Activated naive CD4-positive, alpha-beta T cell (primary cell): Measurements from ENCODE around the gene LCN1.

Experiments used
- DNase-seq, 4 experiments: peaks; one replicate each; lab custom pipeline; 2025; lab: John Stamatoyannopoulos, UW

The LCN1 gene

DNA sequence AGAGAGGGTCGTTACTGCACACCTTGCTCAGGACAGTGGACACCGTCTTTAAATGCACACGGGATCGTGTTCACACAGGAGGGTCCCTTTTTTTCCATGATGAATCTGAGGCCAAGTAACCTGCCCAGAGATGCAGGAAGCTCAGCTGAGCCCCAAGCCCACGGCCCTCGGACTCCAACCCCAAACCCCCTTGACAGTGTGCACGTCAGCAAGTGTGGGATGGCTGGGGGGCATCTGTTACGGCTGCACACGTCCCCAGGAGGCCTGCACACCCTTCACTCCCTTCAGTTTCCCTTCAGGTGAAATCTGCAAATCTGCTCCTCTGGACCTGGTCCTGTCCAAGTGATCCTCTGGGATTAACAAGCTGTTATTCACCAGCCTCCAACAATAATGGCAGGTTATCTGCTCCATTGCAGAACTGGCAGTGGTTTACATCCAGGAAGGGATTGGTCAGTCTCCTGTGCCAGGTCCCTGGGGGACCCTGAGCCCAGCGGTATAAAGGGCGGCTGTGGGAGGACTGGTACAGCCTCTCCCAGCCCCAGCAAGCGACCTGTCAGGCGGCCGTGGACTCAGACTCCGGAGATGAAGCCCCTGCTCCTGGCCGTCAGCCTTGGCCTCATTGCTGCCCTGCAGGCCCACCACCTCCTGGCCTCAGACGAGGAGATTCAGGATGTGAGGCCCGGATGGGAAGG, at the start of gene LCN1:
TSS of gene LCN1 (plus strand) at position 525 of the 692 bp plus-strand sequence. CDS start at position 583, 58 bp downstream.
- no peak for DNase-seq

DNA sequence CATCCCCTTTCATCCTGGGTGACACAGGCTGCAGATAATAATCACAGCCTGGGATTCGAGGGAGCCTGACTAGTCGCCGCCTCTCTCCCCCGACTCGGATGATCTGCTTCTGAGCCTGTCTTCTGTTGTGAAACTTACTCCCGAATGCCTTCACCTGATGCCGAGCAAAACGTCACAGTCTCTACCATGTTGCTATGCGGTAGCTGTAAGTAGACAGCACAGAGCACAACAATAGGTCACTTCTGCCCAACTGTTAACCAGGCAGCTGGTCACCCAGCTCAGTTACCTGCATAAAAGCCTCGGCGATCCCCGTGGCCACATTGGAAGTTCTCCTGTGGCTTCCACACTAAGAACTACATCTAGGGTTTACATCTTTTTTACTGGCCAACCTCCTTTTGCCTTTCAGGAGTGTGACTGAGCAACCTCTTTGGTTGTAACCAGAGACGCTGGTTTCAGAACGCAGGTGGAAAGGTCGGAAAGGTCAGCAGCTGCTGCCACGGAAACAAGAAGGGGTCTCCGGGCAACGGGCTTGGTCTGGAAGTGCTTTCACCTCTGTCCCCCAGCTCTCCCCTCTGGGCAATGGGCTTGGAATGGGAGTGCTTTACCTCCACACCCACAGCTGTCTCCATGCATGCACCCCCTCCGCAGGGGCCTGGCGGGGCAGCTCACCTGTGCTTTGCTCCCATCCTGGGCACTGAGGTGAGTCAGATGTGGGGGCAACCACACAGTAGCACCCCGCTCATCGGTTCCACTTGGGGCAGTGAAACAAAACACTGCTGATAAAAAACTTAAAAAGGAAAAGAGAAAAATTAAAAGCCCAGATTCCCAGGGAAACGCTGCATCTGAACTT, 49.2 kb upstream of the LCN1 start:
- no peak for DNase-seq

DNA sequence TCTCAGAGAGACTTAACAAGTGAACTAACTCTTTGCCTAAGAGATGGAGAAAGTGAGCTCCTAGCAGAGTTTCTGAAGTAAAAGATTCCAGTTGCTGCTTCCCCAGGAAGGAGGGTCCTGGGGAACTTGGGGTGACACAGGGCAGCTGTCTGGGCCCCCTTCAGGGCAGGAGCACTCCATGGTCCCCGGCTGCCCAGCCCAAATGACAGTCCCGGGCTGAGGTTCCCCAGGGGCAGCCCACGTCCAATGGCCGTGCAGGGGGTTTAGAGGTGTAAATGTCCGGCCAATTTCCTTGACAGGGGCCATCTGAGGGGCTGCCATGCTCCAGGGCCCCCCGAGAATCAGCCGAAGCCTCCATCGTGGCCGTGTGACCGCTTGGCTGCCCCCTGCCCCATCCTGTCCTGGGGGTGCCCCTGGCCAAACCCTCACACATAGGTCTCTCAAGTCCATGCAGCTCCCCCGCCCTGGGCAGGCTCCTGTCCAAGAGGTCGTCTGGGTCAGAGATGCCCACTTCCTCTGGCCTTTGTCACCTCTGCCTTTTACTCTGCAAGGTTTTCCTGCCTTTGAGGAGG, 47.2 kb upstream of the LCN1 start:
- DNase-seq, result no peak

DNA sequence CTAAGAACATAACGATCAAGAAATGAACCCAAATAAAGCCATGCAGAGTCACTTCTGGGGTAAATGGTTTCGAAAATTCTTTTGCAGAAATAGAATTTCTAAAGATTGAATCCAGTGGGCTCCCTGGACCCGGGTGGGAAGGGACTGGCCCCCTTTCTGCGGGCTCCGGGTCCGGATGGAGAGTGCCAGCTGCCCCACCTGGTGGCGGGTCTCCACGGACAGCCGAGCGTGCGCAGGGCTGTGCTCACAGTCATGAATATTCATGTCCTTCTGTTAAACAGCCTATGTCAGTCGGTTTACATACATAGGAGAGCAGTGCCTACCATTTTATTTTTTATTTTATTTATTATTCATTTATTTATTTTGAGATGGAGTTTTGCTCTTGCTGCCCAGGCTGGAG, 46.3 kb upstream of the LCN1 start:
- DNase-seq, result no peak

DNA sequence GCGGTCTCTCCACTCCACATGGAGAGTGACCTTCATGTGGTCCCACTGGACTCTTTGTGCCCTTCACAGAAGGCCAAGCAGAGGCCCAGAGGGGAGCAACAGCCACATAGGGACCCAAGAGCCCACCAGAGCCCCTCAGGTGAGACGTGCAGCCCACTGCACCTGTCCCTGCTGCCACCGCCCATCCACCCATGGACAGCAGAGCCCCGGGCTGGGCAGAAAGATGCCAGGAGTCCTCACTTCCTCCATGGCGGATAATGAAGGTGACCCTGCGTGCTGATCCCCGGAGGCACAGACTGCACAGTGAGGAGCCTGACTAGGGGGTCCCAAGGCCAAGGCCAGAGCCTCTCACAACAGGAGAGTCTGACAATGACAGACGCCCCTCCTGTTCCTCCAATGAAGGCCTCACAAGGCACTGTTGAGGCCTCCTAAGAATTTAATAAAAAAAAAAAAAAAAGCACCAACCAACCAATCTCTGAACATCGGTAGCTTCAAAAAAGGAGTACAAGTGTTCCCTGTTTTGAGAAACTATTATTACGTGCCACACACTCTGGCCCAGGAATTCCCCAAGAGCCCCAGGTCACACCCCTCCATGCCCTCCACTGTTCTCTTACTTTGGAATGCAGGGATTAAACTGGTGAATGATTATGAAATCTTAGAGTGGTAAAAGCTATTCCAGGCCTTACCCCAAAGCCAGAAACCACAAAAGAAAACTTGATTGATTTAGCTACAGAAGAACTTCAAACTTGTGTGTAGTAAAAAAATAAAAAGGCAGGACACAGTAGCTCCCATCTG, 44.5 kb upstream of the LCN1 start:
- DNase-seq, result no peak

DNA sequence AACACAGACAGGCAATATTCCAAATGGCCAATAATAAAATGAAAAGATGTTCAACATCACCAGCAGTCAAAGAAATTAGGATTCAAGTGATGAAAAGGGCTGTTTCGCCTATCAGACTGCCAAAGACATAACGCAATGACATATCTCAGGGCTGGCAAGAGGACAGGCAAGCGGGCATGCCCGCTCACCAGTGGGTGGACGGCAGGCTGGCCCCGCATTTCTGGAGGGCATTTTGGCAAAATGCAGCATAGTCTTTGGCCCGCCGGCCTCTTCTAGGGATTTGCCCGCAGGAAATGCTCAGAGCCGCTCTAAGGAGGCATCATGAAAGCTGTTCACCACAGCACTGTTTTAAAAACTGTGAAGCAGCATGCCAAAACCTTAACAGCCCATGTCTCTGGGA, 43.0 kb upstream of the LCN1 start:
- DNase-seq, result no peak

DNA sequence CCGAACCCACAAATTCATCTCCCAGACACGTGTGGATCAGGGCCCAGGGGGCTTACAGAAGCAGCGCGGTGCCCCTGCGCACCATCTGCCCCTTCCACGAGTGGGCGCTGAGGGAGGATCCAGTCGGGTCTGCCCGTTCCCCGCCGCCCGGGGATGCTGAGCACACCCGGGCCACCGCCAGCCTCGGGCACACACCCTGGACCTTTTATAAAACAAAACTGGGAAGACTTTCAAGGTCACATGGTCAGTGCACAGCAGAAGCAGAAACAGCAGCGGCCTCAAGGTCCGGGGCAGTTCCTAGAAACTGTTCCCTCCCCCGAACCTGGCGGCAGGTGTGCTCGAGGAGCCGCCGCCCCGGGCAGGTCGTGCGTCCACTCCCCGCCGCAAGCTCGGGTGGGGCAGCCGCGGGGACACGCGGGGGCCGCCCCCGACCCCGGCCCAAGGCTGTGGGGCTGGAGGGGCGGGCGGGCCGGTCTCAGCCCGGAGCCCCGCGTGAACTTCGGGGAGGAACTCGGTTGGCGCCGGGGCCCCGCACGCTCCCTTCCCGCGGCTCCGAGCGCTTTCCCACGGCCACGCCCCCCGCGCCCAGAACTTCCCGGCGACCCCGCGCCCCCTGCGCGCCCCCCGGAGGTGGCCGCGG, 42.3 kb upstream of the LCN1 start:
- DNase-seq, result no peak

DNA sequence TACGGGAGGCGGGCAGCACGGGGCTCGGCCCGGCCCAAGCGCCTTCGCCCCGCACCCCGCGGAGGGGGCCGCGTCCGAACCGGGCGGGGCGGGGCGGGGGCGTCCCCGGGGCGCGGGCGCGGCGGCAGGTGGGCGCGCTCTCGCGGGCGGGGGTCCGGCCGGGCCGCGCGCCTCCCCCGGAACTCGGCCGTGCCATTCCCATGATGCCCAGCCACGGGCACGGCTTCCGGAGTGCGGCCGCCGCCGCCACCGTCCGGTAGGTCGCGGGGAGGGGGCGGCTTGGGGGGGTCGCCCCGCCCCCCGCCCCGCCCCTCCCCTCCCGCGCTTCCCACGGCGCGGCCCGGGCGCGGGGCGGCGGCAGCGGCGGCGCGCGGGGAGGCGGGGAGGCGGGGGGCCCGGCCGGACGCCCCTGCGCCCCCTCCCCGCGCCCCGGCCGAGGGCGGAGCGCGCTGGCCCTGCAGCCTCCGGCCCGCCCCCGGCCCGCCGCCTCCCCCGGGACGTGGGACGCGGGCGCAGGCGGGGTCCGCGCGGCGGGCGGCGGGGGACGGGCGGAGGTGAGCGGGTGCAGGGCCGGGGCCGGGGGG, 41.7 kb upstream of the LCN1 start, which contains the start of gene PPP1R26:
TSS of gene PPP1R26 (plus strand) at position 314 of the 584 bp plus-strand sequence. CDS start 4,729 bp downstream, outside the sequence.
- no peak for DNase-seq

DNA sequence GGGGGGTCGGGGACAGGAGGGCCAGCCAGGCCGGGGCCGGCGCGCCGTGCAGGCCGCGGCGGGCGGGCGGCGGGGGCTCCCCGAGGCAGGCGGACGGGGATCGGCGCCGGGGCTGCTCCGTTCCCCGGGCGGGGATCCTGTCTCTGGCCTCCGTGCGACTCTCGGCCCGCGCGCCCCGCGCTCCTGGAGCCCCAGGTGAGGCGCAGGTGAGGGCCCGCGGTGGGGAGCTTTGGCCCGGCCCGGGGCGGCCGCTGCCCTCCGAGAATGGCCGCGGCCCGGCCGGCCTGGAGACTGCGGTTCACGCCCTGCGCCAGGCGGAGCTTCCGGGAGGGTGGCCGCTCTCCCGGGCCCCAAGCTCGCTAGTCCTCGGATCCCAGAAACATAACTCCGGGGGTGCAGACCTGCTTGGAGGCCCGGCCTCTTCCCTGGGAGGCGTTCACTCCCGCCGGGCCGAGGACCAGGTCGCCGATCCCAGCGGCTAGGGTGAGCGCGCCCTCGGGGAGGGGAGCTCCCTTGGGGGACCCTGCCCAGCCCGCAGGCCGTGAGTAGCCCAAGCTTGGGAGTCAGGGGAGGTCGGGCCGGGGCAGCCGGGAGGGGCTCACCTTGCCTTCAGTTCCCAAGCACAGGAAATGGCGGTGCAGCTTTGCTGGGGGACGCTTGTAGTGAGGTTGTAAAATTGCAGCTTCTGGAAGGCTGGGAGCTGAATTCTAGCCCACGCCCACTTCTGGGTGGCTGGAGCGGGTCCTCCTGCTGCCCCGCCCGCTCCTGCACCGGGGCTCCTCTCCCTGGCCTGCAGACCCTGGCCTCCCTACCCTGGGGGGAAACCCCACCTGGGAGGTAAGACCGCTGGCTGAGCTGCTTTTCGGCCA, 40.9 kb upstream of the LCN1 start:
- no peak for DNase-seq

DNA sequence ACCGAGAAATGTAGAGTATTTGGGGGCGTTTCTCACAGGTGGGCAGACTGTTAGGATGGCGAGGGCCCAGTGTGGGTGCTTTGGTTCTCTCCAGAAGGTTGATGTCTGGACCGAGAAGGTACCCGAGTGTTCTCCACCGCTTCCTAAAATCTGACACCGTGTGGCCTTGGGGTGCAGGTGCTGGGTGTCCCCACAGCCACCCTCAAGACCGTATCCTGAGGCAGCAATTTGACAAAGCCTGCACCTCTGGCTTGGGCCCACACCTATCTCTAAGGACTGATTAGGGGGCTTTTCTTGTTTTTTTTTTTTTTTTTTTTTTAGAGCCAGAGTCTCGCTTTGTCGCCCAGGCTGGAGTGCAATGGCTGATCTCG, 40.3 kb upstream of the LCN1 start:
- DNase-seq, result no peak

DNA sequence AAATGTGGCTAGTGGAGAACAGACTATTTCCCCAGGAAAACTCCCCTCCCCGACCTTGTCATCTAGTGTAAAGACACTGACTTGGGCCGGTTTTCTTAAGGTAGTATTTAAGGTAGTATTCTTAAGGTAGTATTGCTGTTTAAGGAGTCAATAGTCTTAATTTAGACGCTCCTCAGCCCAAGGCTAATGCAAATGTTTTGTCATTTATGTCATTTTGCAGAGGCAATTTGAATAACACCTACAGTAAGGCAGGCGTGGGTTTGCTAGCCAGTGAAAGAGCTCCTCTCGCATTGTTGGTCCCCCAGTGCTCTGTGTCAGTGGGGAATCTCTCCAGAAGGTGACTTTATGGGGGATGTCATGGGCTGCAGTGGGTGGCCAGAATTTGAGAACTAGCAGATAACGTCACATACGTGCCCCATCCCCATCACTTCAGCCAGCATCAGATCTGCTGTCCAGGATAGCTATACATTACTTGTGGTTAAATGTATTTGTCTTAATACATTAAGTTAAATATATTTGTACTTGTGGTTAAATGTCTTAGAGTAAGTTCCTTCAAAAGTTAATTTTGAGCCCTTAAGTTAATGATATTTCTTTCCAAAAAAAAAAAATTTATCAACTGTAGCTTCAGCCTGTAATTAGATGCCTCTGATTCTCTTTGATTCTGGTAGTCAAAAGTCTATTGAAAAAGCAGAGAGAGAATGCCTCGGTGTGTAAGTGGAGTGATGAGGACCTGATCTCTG, 39.1 kb upstream of the LCN1 start:
- no peak for DNase-seq

DNA sequence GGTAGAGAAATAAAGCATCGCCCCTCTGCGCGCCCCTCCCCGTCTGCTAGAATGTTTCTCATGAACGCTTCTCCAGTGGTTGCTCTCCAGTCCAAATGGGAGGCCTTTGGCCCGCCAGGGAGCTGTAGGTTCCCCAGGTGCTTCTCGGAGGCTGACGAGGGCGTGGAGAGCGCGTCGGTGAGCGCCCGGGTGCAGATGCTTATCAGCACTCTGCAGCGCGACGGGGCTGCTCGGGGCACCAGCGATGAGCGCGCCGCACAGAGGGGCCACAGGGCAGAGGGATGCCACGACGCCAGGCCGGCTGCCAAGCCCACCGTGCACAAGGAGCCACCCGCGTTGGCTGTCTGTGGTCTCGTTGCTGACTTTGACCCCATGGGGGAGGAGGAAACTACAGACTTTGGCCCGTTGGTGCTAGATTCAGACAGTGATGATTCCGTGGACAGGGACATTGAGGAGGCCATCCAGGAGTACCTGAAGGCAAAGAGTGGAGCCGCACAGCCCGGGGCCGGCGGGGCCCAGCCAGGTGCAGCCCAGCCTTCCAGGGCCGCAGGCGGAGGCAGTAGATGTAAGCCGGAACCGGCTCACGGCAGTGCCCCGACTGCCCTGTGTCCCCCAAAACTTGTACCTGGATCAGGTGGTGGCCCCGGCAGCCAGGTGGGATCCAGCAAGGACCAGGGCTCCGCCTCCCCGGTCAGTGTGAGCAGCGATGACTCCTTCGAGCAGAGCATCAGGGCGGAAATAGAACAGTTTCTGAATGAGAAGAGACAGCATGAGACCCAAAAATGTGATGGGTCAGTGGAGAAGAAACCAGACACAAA, 36.6 kb upstream of the LCN1 start:
- DNase-seq, result no peak

DNA sequence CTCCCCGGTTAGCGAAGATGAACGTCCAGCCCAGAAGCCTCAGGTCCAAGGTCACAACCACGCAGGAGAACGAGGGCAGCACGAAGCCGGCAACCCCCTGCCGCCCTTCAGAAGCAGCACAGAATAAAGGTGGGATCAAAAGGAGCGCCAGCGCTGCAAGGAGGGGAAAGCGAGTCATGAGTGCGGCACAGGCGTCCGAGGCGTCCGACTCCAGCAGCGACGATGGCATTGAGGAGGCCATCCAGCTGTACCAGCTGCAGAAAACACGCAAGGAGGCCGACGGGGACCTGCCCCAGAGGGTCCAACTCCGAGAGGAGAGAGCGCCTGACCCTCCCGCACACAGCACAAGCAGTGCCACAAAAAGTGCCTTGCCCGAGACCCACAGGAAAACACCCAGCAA, 35.9 kb upstream of the LCN1 start:
- DNase-seq, result no peak

DNA sequence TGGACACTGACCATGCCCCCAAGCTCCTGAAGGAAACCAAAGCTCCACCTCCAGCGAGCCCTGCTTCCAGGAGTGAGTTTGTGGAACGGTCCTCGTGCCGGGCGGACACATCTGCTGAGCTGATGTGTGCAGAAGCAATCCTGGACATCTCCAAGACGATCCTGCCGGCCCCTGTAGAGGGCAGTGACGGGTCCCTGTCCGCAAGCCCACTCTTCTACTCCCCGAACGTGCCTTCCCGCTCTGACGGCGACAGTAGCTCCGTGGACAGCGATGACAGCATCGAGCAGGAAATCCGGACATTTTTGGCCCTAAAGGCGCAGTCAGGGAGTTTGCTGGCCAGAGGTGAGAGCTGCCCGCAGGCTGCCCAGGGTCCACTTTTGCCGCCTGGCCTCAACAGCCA, 35.4 kb upstream of the LCN1 start:
- DNase-seq, result no peak

DNA sequence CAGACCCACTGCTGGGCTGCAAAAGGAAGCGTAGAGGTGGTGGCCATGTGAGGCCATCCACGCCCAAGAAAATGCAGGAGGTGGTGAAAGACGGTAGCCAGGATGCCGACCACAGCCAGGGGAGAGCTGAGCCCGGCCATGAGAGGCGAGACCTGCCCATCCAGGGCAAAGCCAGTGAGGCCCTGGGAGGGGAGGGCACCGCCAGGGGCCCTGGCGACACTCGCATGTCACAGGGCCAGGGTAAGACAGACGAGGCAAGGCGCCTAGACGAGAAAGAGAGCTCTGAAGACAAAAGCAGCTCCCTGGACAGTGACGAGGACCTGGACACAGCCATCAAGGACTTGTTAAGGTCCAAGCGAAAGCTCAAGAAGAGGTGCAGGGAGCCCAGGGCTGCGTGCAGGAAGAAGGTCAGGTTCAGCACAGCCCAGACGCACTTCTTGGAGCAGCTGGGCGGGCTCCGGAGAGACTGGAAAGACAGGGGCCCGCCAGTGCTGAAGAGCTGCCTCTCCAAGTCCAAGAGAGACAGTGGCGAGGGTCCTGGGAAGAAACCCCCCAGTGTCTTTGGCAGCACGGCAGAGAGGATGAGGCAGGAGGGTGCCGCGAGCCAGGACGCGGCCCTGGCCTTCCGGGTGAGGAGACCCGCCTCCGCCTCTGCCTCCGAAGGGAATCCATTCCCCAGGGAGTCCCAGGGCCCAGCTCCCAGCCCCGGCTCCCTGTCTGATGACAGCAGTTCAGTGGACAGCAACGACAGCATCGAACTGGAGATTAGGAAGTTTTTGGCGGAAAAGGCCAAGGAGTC, 34.8 kb upstream of the LCN1 start:
- DNase-seq, result no peak

DNA sequence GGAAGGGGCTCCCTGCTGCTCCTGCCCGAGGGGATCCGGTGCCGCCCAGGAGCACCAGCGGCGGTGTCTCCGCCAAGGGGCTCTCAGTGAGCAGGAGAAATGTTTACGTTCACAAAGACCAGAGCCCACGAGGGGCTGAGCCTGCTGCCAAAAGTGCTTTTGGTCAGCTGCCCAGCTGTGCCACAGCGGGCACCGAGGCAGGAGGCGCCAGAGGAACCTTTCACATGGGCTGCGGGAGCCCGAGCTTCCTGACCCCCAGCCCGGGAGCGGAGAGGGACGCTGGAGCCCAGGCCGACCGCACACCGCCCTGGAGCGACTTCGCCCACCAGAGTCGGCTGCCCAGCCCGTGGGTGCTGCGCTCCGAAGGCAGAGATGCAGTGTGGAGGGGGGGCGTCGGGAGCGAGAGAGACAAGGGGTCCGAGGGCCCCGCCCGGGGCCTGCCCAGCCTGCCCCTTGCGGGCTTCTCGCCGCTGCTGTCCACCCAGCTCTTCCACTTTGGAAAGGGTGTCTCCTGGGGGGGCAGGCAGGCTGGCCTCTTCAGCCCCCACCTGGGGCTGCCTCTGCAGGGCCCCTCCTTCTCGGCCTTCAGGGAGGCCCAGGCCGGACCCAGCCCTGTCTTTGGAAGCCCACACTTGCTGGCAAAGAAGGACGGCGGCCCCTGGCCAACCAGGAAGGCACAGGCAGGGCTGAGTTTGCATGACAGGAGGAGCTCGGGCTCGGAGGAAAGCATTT, 33.8 kb upstream of the LCN1 start:
- no peak for DNase-seq

DNA sequence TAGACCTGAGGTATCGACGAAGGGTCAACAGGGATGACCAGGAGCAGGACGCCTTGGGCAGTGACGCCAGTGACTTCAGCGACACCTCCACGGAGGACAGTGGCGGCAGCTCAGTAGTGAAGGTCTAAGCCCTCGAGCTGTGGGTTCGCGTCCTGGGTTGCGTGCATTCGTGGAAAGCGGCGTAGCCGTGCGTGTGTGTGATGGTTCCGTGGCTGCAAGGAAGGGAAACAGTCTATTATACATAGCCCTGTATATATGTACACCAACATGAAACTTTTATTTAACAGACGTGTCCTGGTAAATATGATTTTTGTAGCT, 33.3 kb upstream of the LCN1 start:
- no peak for DNase-seq
